Measurements from ENCODE around the gene UBE3A. TPM values are rescaled to one million over a fixed set of nuclear protein-coding genes. Genes with fewer than 3 reads are reported as not detected.

UBE3A gene
- total and polyA plus RNA-seq, 9 of the 15 experiments (the other 6 are each of a cell fraction or from before 2014, with no cell fraction given): 29.3 to 103 (median 60.2) TPM

GRCh38 chr15:25339431-25339830, 99.4 kb downstream of the UBE3A start (continued):
- TF ChIP-seq RREB1 (CRISPR knock-in tag; IDR thresholded peaks at IDR 0.05): no peak
- TF ChIP-seq ZHX1 (conservative IDR thresholded peaks at IDR 0.05; ENCODE audit: low read length): no peak
- TF ChIP-seq CREB5 (CRISPR knock-in tag; IDR thresholded peaks at IDR 0.05): no peak
